ENCODE data around the gene RENBP. TPM values are rescaled to one million over a fixed set of nuclear protein-coding genes. Genes with fewer than 3 reads are reported as not detected.

Gene RENBP
- total and polyA plus RNA-seq, 9 of the 15 experiments (the other 6 are each of a cell fraction or from before 2014, with no cell fraction given): 0.07 to 14.8 (median 10.6) TPM; not detected in 1

DNA sequence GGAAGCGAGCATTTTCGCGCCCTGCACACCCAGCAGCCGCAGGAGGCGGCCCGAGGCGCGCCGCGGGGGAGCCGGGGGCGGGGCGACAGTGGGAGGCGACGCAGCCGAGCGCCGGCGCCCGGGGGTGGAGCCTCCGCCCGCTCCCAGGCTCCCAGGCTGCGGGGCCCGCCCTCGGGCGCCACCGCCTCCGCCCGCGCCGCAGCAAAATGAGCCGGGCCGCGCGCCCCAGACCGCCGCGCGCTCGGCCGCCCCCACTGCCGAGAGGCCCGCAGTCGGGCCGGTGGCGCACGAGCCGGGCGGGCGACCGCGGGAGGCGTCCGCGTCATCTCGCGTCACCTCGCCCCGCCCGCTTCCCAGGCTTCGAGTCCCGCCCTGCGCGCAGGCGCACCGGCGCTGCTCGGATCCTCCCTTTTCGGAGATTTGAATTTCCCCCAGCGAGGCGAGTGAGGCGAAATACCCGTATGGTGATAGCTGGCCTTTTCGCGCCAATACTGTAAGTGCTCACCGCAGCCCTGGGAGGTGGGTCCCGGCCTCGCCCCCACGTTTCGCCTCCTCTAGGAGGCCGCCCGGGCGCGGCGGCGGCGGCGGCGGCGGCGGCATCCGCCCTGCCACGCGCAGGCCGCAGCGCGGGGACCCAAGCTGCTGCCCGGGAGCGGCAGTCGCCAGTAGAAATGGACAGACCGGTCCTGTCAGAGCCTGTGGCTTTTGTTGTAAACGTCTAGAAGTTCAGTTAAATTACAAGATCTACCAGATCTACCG lies 28.1 kb upstream of the RENBP start, which contains the start of gene TMEM187 (continued):
- TF ChIP-seq CHAMP1 (IDR thresholded peaks at IDR 0.05) (no peak), POLR2AphosphoS5 (IDR thresholded peaks at IDR 0.05; ENCODE audit: control insufficient read depth, insufficient read depth, low read depth, low read length) (no peak; the same call in 1 of the 2 replicates), ZNF583 (CRISPR knock-in tag; IDR thresholded peaks at IDR 0.05) (no peak), RNF2 (IDR thresholded peaks at IDR 0.05) (0 out of 2 replicates have a peak, but pooled peaks have one; percentile 29), AFF1 (IDR thresholded peaks at IDR 0.05; ENCODE audit: low read depth in 1 of 2, partially characterized antibody in 2 of 2) (no peak), ZNF507 (tag; conservative IDR thresholded peaks at IDR 0.05) (no peak), MTF1 (CRISPR knock-in tag; IDR thresholded peaks at IDR 0.05; ENCODE audit: borderline replicate concordance) (no peak), SMAD1 (IDR thresholded peaks at IDR 0.05; ENCODE audit: low read depth, low read length, partially characterized antibody) (no peak), BRF1 (IDR thresholded peaks at IDR 0.05; ENCODE audit: borderline replicate concordance, extremely low read depth, insufficient read length) (no peak), PKNOX1 (IDR thresholded peaks at IDR 0.05) (no peak), LCOR (CRISPR knock-in tag; IDR thresholded peaks at IDR 0.05) (no peak), NR2C2 (CRISPR knock-in tag; IDR thresholded peaks at IDR 0.05) (no peak), NR2C2 (tag; IDR thresholded peaks at IDR 0.05) (no peak; the same call in 1 of the 2 replicates), CBFA2T2 (conservative IDR thresholded peaks at IDR 0.05) (no peak), JUNB (CRISPR knock-in tag; conservative IDR thresholded peaks at IDR 0.05) (no peak), ZNF217 (CRISPR knock-in tag; IDR thresholded peaks at IDR 0.05) (no peak), SUPT5H (IDR thresholded peaks at IDR 0.05) (no peak)
- TF ChIP-seq, protein P1, sequence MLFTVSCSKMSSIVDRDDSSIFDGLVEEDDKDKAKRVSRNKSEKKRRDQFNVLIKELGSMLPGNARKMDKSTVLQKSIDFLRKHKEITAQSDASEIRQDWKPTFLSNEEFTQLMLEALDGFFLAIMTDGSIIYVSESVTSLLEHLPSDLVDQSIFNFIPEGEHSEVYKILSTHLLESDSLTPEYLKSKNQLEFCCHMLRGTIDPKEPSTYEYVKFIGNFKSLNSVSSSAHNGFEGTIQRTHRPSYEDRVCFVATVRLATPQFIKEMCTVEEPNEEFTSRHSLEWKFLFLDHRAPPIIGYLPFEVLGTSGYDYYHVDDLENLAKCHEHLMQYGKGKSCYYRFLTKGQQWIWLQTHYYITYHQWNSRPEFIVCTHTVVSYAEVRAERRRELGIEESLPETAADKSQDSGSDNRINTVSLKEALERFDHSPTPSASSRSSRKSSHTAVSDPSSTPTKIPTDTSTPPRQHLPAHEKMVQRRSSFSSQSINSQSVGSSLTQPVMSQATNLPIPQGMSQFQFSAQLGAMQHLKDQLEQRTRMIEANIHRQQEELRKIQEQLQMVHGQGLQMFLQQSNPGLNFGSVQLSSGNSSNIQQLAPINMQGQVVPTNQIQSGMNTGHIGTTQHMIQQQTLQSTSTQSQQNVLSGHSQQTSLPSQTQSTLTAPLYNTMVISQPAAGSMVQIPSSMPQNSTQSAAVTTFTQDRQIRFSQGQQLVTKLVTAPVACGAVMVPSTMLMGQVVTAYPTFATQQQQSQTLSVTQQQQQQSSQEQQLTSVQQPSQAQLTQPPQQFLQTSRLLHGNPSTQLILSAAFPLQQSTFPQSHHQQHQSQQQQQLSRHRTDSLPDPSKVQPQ (CRISPR knock-in tag; IDR thresholded peaks at IDR 0.05; ENCODE audit: borderline replicate concordance): no peak
